Measurements from ENCODE around the gene ETV1. TPM values are rescaled to one million over a fixed set of nuclear protein-coding genes. Genes with fewer than 3 reads are reported as not detected.

Gene ETV1
- total and polyA plus RNA-seq, 2 experiments from 2014 or later, result 70.3 to 93.7 TPM

GRCh38 chr7:13874783-13875182 is 114.7 kb downstream of the ETV1 start:
- Histone ChIP-seq H3K36me3 (no peaks in the 10 kb centered on the region), H3K9me3 (ENCODE audit: low read depth) (no peaks in the 10 kb centered on the region), H3K4me3 (no peak overlapping the region), H3K27me3 (no peaks in the 10 kb centered on the region), H3K27ac (no peak overlapping the region), H3K4me1 (ENCODE audit: low read depth) (no peaks in the 10 kb centered on the region)
- peak in 1 of 2 donors; percentile 90 for DNase-seq (ENCODE audit: low read depth in 1 of 2, low spot score in 1 of 2)
- TF ChIP-seq CTCF (IDR thresholded peaks at IDR 0.05; ENCODE audit: low read depth, low read length), result no peak

GRCh38 chr7:13872709-13873108 is 116.8 kb downstream of the ETV1 start:
- no peak for TF ChIP-seq CTCF (IDR thresholded peaks at IDR 0.05; ENCODE audit: low read depth, low read length)
- Histone ChIP-seq H3K4me3 (no peak overlapping the region), H3K9me3 (ENCODE audit: low read depth) (no peaks in the 10 kb centered on the region), H3K4me1 (ENCODE audit: low read depth) (no peaks in the 10 kb centered on the region), H3K36me3 (no peaks in the 10 kb centered on the region), H3K27ac (no peak overlapping the region), H3K27me3 (no peaks in the 10 kb centered on the region)
- no peak for DNase-seq (ENCODE audit: low read depth in 1 of 2, low spot score in 1 of 2)

GRCh38 chr7:13871008-13871407 is 118.5 kb downstream of the ETV1 start:
- DNase-seq (ENCODE audit: low read depth in 1 of 2, low spot score in 1 of 2), result no peak
- no peak overlapping the region for H3K4me3 ChIP-seq
- H3K4me1 ChIP-seq (ENCODE audit: low read depth), result no peaks in the 10 kb centered on the region
- no peaks in the 10 kb centered on the region for H3K27me3 ChIP-seq
- no peaks in the 10 kb centered on the region for H3K36me3 ChIP-seq
- no peak overlapping the region for H3K27ac ChIP-seq
- H3K9me3 ChIP-seq (ENCODE audit: low read depth), result no peaks in the 10 kb centered on the region
- no peak for TF ChIP-seq CTCF (IDR thresholded peaks at IDR 0.05; ENCODE audit: low read depth, low read length)

- H3K36me3 ChIP-seq, result no peaks in the 10 kb centered on the region
- H3K27me3 ChIP-seq, result no peaks in the 10 kb centered on the region
- no peak for DNase-seq (ENCODE audit: low read depth in 1 of 2, low spot score in 1 of 2)
- no peak overlapping the region for H3K27ac ChIP-seq
- H3K9me3 ChIP-seq (ENCODE audit: low read depth), result no peaks in the 10 kb centered on the region
- H3K4me3 ChIP-seq, result no peak overlapping the region
- no peak for TF ChIP-seq CTCF (IDR thresholded peaks at IDR 0.05; ENCODE audit: low read depth, low read length)
- H3K4me1 ChIP-seq (ENCODE audit: low read depth), result peaks cover 8% of the 10 kb centered on the region
These were observed 128.7 kb downstream of the ETV1 start for GRCh38 chr7:13860734-13861133.

- Histone ChIP-seq H3K9me3 (ENCODE audit: low read depth) (no peaks in the 10 kb centered on the region), H3K4me3 (no peak overlapping the region), H3K27me3 (no peaks in the 10 kb centered on the region), H3K36me3 (no peaks in the 10 kb centered on the region), H3K27ac (no peak overlapping the region), H3K4me1 (ENCODE audit: low read depth) (no peaks in the 10 kb centered on the region)
- DNase-seq (ENCODE audit: low read depth in 1 of 2, low spot score in 1 of 2), result no peak
- TF ChIP-seq CTCF (IDR thresholded peaks at IDR 0.05; ENCODE audit: low read depth, low read length), result no peak
These were observed 133.5 kb downstream of the ETV1 start for GRCh38 chr7:13856012-13856411.
